Measurements from ENCODE around the gene GLOD5. TPM values are rescaled to one million over a fixed set of nuclear protein-coding genes. Genes with fewer than 3 reads are reported as not detected.

Gene GLOD5
- total RNA-seq, 4 donors from 2014 or later = not detected

DNA sequence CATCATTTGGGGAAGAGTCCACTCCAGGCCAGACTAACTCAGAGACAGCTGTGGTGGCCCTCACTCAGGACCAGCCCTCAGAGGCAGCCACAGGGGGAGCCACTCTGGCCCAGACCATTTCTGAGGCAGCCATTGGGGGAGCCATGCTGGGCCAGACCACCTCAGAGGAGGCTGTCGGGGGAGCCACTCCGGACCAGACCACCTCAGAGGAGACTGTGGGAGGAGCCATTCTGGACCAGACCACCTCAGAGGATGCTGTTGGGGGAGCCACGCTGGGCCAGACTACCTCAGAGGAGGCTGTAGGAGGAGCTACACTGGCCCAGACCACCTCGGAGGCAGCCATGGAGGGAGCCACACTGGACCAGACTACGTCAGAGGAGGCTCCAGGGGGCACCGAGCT lies 61.5 kb downstream of the GLOD5 start:
- peaks cover 0 to 4% of the 10 kb centered on the region in 2 donors for H3K36me3 ChIP-seq
- intact Hi-C loops (cut with DNase I; ENCODE audit: low total_unique reads) (no loop called here), in situ Hi-C loops (cut with MboI; ENCODE audit: low sequenced_read_pairs in 4 of 4) (loop anchor here in 1 of 4 donors (25.0 kb wide), 1 partner anchor 161 kb away; no protein-coding TSS in a partner anchor)
- no peaks in the 10 kb centered on the region for H3K4me1 ChIP-seq
- DNase-seq = no peak
- no peaks in the 10 kb centered on the region for H3K9me3 ChIP-seq
- no peak overlapping the region for H3K27ac ChIP-seq
- no peak for TF ChIP-seq POLR2A (IDR thresholded peaks at IDR 0.05)
- TF ChIP-seq, protein P1, sequence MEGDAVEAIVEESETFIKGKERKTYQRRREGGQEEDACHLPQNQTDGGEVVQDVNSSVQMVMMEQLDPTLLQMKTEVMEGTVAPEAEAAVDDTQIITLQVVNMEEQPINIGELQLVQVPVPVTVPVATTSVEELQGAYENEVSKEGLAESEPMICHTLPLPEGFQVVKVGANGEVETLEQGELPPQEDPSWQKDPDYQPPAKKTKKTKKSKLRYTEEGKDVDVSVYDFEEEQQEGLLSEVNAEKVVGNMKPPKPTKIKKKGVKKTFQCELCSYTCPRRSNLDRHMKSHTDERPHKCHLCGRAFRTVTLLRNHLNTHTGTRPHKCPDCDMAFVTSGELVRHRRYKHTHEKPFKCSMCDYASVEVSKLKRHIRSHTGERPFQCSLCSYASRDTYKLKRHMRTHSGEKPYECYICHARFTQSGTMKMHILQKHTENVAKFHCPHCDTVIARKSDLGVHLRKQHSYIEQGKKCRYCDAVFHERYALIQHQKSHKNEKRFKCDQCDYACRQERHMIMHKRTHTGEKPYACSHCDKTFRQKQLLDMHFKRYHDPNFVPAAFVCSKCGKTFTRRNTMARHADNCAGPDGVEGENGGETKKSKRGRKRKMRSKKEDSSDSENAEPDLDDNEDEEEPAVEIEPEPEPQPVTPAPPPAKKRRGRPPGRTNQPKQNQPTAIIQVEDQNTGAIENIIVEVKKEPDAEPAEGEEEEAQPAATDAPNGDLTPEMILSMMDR (IDR thresholded peaks at IDR 0.05 in 4 of 5, conservative IDR thresholded peaks at IDR 0.05 in 1 of 5) = no peak
- H3K27me3 ChIP-seq = no peaks in the 10 kb centered on the region
- no peak overlapping the region for H3K4me3 ChIP-seq
- ATAC-seq = no peak

Other genes with a start within 250 kb of the GLOD5 start
- gene EBP, start 239.9 kb upstream of the GLOD5 start, total RNA-seq = 1 to 10 TPM; 2.7 to 5.3 (median 4.3) TPM
- gene TBC1D25, start 222.0 kb upstream of the GLOD5 start, total RNA-seq = 10 to 100 TPM; 10.3 to 14.8 (median 11.9) TPM
- 10 to 100 TPM; 49.2 to 92.1 (median 59.9) TPM for gene RBM3, start 187.3 kb upstream of the GLOD5 start, total RNA-seq
- gene WDR13, start 164.3 kb upstream of the GLOD5 start, total RNA-seq = 100 to 1,000 TPM in 3 of 4 donors, 10 to 100 TPM in 1; 82.7 to 143 (median 133) TPM
- gene WAS, start 77.9 kb upstream of the GLOD5 start, total RNA-seq = 1 to 10 TPM; 1.8 to 2.7 (median 2.5) TPM
- 1 to 10 TPM; 1.7 to 6.1 (median 3.3) TPM for gene SUV39H1, start 65.0 kb upstream of the GLOD5 start, total RNA-seq
- gene GATA1, start 24.8 kb downstream of the GLOD5 start, total RNA-seq = not detected
- gene HDAC6, start 40.3 kb downstream of the GLOD5 start, total RNA-seq = 10 to 100 TPM; 38.2 to 92.2 (median 61.3) TPM
- not detected for gene ERAS, start 64.8 kb downstream of the GLOD5 start, total RNA-seq
- not detected for gene PCSK1N, start 73.9 kb downstream of the GLOD5 start, total RNA-seq
- gene TIMM17B, start 136.0 kb downstream of the GLOD5 start, total RNA-seq = 100 to 1,000 TPM in 1 of 4 donors, 10 to 100 TPM in 3; 53.3 to 103 (median 68.5) TPM
- gene PQBP1, start 136.2 kb downstream of the GLOD5 start, total RNA-seq = 10 to 100 TPM; 61.3 to 90.4 (median 67.8) TPM
- 10 to 100 TPM; 12.6 to 18.7 (median 18.5) TPM for gene SLC35A2, start 149.9 kb downstream of the GLOD5 start, total RNA-seq
- gene PIM2, start 157.3 kb downstream of the GLOD5 start, total RNA-seq = 1 to 10 TPM; 2.3 to 3.5 (median 2.4) TPM
- gene OTUD5, start 195.9 kb downstream of the GLOD5 start, total RNA-seq = 10 to 100 TPM; 22.2 to 32.2 (median 28.5) TPM
- gene KCND1, start 210.1 kb downstream of the GLOD5 start, total RNA-seq = 1 to 10 TPM in 1 of 4 donors, under 1 TPM in 3; 0.09 to 1.2 (median 0.77) TPM
- gene GRIPAP1, start 240.5 kb downstream of the GLOD5 start, total RNA-seq = 10 to 100 TPM in 2 of 4 donors, 1 to 10 TPM in 2; 8.6 to 19.3 (median 10.1) TPM